Natural killer cell (primary cell): Measurements from ENCODE around the gene PLEKHG4B. TPM values are rescaled to one million over a fixed set of nuclear protein-coding genes. Genes with fewer than 3 reads are reported as not detected.

Experiments used
- ATAC-seq, 3 donors: fragments of 150-1000 bp in 2 of 3; fragments of 200-7000 bp in 1 of 3; cut with Tn5 transposase; 1 replicate in 1 of 3; 2 replicates in 2 of 3; pipeline ENCODE4 v1.10.0; 2021; ENCODE audit warnings: mild to moderate bottlenecking in 2 of 3, moderate library complexity in 2 of 3
- DNase-seq, 2 donors: peaks; one replicate each; pipeline versions ENCODE4 v3.0.0 to v3.0.0-alpha.2; 2013 to 2021; ENCODE audit warnings: mixed read lengths in 1 of 2
- H3K27ac ChIP-seq: one replicate; pipeline ENCODE4 v1.5.1; 2013; ENCODE audit warnings: mild to moderate bottlenecking, low read length
- H3K27me3 ChIP-seq: one replicate; pipeline ENCODE4 v1.6.1; 2013; ENCODE audit warnings: low read length; ENCODE audit not compliant: control insufficient read depth, insufficient read depth
- H3K36me3 ChIP-seq: one replicate; pipeline ENCODE4 v1.6.1; 2013; ENCODE audit warnings: low read length; ENCODE audit not compliant: control insufficient read depth, insufficient read depth
- H3K4me1 ChIP-seq: one replicate; pipeline ENCODE4 v1.6.1; 2013; ENCODE audit warnings: low read length; ENCODE audit not compliant: control insufficient read depth, insufficient read depth
- H3K4me3 ChIP-seq: one replicate; pipeline ENCODE4 v1.5.1; 2013; ENCODE audit warnings: low read length
- H3K9me3 ChIP-seq: one replicate; pipeline ENCODE4 v1.6.1; 2013; ENCODE audit warnings: low read length; ENCODE audit not compliant: control insufficient read depth, insufficient read depth
- H3K27ac Mint-ChIP-seq, 2 donors: one replicate each; pipeline ENCODE4 v1.8.0; 2022; ENCODE audit warnings: mild to moderate bottlenecking in 2 of 2, mixed read lengths in 2 of 2, moderate library complexity in 1 of 2
- H3K27me3 Mint-ChIP-seq, 2 donors: one replicate each; pipeline ENCODE4 v1.8.0; 2022; ENCODE audit warnings: low read depth in 2 of 2, mixed read lengths in 2 of 2
- H3K36me3 Mint-ChIP-seq: one replicate; pipeline ENCODE4 v1.8.0; 2022; ENCODE audit warnings: mixed read lengths
- H3K4me1 Mint-ChIP-seq, 2 donors: one replicate each; pipeline ENCODE4 v1.8.0; 2022; ENCODE audit warnings: mixed read lengths in 2 of 2
- H3K4me3 Mint-ChIP-seq: one replicate; pipeline ENCODE4 v1.8.0; 2022; ENCODE audit warnings: mild to moderate bottlenecking, moderate library complexity, mixed read lengths
- H3K9me3 Mint-ChIP-seq, 2 donors: one replicate each; pipeline ENCODE4 v1.8.0; 2022; ENCODE audit warnings: mixed read lengths in 2 of 2
- WGBS: methylation state at CpG from one replicate; pipeline ENCODE4 v1.1.7; 2013; ENCODE audit warnings: missing lambda C conversion rate; ENCODE audit not compliant: insufficient coverage; 5-methylcytosine and 5-hydroxymethylcytosine counted together
- intact Hi-C: fragments of 100-400 bp; cut with micrococcal nuclease; formaldehyde crosslinking; loops from one replicate; pipeline ENCODE4 v1.14.2; 2022
- total RNA-seq, 4 donors: library from RNA; stranded (reverse); fragments of 120-200 nt in 1 of 4; gene quantifications; one replicate each; pipeline versions ENCODE4 v1.2.3 to v1.2.4, GENCODE V29; 2013 to 2022
- TF ChIP-seq, protein P1 (sequence below): fragments of 200-600 bp; IDR thresholded peaks from one replicate; pipeline ENCODE4 v1.8.0; 2022; ENCODE audit warnings: antibody characterized with exemption

The PLEKHG4B gene
- total RNA-seq, 3 donors from 2014 or later (not counting 1 experiment from before 2014, with no cell fraction given) = 0.07 TPM; not detected in 2

DNA sequence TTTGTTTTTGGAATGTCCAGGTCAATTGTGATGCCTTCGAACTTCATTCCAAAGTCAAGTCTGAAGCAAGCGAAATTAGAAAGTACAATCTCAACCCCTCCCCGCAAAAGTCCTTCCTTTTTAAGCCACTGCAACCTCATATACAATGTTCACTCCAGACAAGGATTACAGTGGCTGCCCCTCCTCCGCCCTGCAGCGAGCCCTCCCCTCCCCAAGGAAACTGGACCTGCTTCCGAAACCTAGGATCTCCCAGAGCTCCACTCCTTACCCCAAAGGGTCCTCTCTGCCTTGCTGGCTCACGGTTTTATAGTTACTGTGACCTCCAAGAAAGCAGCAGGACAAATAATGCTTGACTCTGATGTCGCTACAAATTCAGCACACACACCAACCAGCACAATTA is 109.7 kb downstream of the PLEKHG4B start:
- TF ChIP-seq, protein P1, sequence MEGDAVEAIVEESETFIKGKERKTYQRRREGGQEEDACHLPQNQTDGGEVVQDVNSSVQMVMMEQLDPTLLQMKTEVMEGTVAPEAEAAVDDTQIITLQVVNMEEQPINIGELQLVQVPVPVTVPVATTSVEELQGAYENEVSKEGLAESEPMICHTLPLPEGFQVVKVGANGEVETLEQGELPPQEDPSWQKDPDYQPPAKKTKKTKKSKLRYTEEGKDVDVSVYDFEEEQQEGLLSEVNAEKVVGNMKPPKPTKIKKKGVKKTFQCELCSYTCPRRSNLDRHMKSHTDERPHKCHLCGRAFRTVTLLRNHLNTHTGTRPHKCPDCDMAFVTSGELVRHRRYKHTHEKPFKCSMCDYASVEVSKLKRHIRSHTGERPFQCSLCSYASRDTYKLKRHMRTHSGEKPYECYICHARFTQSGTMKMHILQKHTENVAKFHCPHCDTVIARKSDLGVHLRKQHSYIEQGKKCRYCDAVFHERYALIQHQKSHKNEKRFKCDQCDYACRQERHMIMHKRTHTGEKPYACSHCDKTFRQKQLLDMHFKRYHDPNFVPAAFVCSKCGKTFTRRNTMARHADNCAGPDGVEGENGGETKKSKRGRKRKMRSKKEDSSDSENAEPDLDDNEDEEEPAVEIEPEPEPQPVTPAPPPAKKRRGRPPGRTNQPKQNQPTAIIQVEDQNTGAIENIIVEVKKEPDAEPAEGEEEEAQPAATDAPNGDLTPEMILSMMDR = no peak
- Histone ChIP-seq H3K9me3 (no peaks in the 10 kb centered on the region), H3K27ac (no peak overlapping the region), H3K4me3 (no peak overlapping the region), H3K36me3 (peaks cover 27% of the 10 kb centered on the region), H3K27me3 (no peaks in the 10 kb centered on the region), H3K4me1 (no peaks in the 10 kb centered on the region)
- H3K9me3 Mint-ChIP-seq = no peaks in the 10 kb centered on the region
- intact Hi-C loops = no loop called here
- no peaks in the 10 kb centered on the region for H3K27me3 Mint-ChIP-seq
- H3K36me3 Mint-ChIP-seq = peaks cover 8% of the 10 kb centered on the region
- DNase-seq (no peak), ATAC-seq (no peak)
- H3K4me3 Mint-ChIP-seq = no peak overlapping the region
- no peak overlapping the region for H3K27ac Mint-ChIP-seq
- WGBS = 95% methylated on average over 8 of the region's 8 CpGs
- H3K4me1 Mint-ChIP-seq = peaks cover 0 to 5% of the 10 kb centered on the region in 2 donors

DNA sequence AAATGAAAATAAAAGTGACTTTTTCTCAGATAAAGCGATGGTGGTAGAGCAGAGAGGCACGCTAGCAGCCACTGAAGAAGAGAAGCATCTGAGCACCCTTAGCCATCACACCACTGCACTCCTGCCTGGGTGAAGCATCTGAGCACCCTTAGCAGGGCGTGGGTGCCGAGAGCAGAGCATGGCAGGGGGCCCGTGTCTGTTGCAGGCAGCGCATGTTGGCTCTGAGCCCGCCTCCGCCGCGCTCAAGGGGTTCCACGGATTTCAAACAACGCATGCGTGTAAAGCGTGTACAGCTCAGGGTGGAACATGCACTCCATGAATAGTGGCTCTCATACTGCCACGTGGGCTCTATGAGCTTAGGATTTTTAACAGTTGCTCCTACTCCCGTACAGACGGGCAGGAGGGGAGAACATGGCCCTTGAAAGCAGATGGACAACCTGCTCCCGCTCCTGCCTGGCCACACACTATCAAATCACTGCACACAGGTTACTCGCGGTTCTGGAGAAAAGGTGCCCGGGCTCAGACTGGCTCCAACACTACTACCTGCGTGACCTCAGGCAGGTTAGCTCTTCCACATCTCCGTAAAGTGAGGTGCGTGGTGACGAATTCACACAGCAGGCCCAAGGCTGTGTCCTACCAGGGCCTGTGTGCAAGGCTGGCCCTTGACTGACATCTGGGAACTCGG is 111.4 kb downstream of the PLEKHG4B start:
- peaks cover 8% of the 10 kb centered on the region for H3K36me3 Mint-ChIP-seq
- 97% methylated on average over 26 of the region's 26 CpGs for WGBS
- no peaks in the 10 kb centered on the region for H3K9me3 Mint-ChIP-seq
- TF ChIP-seq, protein P1 = no peak
- Histone ChIP-seq H3K9me3 (no peaks in the 10 kb centered on the region), H3K36me3 (peaks cover 30% of the 10 kb centered on the region), H3K4me3 (no peak overlapping the region), H3K27ac (no peak overlapping the region), H3K4me1 (no peaks in the 10 kb centered on the region), H3K27me3 (no peaks in the 10 kb centered on the region)
- no peak for DNase-seq
- intact Hi-C loops = no loop called here
- no peak overlapping the region for H3K27ac Mint-ChIP-seq
- H3K27me3 Mint-ChIP-seq = no peaks in the 10 kb centered on the region
- ATAC-seq = no peak
- H3K4me3 Mint-ChIP-seq = no peak overlapping the region
- H3K4me1 Mint-ChIP-seq = peaks cover 0 to 18% of the 10 kb centered on the region in 2 donors

DNA sequence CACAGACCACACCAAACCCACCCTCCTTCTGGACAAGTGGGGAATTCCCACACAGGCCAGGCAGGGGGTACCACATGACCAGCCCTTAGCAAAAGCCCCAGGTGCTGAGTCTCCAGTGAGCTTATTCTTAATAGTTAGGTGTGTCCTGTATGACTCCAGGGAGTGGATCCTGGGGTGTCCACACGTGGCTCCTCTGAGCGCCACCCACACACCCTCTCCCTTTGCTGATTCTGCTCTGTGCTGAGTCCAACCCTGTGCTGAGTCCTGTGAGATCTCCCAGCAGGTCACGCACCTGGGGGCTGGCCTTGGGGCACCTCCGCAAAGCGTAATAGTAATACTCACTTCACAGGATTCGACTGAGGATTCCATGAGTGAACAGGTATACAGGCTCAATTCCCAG is 112.0 kb downstream of the PLEKHG4B start:
- intact Hi-C loops = no loop called here
- TF ChIP-seq, protein P1 = no peak
- no peak overlapping the region for H3K27ac Mint-ChIP-seq
- peaks cover 0 to 18% of the 10 kb centered on the region in 2 donors for H3K4me1 Mint-ChIP-seq
- no peak for DNase-seq
- no peak overlapping the region for H3K4me3 Mint-ChIP-seq
- H3K9me3 Mint-ChIP-seq = no peaks in the 10 kb centered on the region
- Histone ChIP-seq H3K36me3 (peaks cover 30% of the 10 kb centered on the region), H3K4me1 (no peaks in the 10 kb centered on the region), H3K9me3 (no peaks in the 10 kb centered on the region), H3K27me3 (no peaks in the 10 kb centered on the region), H3K4me3 (no peak overlapping the region), H3K27ac (no peak overlapping the region)
- 94% methylated on average over 6 of the region's 6 CpGs for WGBS
- no peak for ATAC-seq
- H3K36me3 Mint-ChIP-seq = peaks cover 8% of the 10 kb centered on the region
- no peaks in the 10 kb centered on the region for H3K27me3 Mint-ChIP-seq

DNA sequence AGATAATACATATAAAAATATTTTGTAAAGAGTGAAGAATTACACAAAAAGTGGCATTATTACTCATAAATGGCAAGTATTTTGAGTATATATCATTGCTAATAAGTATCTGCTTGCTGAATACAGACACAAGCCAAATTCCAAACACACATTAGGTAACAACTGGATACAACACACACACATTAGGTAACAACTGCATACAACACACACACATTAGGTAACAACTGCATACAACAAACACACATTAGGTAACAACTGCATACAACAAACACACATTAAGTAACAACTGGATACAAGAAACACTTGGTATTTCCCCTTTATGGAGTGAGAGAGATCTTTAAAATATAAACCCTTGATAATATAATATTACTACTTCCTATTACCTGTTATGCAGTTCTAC is 112.5 kb downstream of the PLEKHG4B start:
- Histone ChIP-seq H3K4me3 (no peak overlapping the region), H3K27me3 (no peaks in the 10 kb centered on the region), H3K4me1 (no peaks in the 10 kb centered on the region), H3K9me3 (no peaks in the 10 kb centered on the region), H3K27ac (no peak overlapping the region), H3K36me3 (peaks cover 30% of the 10 kb centered on the region)
- TF ChIP-seq, protein P1 = no peak
- H3K27me3 Mint-ChIP-seq = no peaks in the 10 kb centered on the region
- H3K9me3 Mint-ChIP-seq = no peaks in the 10 kb centered on the region
- DNase-seq = no peak
- peaks cover 8% of the 10 kb centered on the region for H3K36me3 Mint-ChIP-seq
- H3K4me3 Mint-ChIP-seq = no peak overlapping the region
- peaks cover under 1 to 19% of the 10 kb centered on the region in 2 donors for H3K4me1 Mint-ChIP-seq
- no peak for ATAC-seq
- no peak overlapping the region for H3K27ac Mint-ChIP-seq
- intact Hi-C loops = no loop called here
